GM18909 (cell line): ENCODE results near the gene PDCD7.
"Not testable (repeated sequence)": the region's sequence is repeated elsewhere in the genome, so short reads cannot be mapped to it uniquely, and the experiment has no call there.

Experiments
- ATAC-seq: cut with Tn5 transposase; IDR thresholded peaks from one replicate; pipeline ENCODE4 v1.9.1; 2021; ENCODE audit warnings: mild to moderate bottlenecking; ENCODE audit not compliant: unreplicated experiment, poor library complexity

Gene PDCD7, protein sequence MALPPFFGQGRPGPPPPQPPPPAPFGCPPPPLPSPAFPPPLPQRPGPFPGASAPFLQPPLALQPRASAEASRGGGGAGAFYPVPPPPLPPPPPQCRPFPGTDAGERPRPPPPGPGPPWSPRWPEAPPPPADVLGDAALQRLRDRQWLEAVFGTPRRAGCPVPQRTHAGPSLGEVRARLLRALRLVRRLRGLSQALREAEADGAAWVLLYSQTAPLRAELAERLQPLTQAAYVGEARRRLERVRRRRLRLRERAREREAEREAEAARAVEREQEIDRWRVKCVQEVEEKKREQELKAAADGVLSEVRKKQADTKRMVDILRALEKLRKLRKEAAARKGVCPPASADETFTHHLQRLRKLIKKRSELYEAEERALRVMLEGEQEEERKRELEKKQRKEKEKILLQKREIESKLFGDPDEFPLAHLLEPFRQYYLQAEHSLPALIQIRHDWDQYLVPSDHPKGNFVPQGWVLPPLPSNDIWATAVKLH

DNA sequence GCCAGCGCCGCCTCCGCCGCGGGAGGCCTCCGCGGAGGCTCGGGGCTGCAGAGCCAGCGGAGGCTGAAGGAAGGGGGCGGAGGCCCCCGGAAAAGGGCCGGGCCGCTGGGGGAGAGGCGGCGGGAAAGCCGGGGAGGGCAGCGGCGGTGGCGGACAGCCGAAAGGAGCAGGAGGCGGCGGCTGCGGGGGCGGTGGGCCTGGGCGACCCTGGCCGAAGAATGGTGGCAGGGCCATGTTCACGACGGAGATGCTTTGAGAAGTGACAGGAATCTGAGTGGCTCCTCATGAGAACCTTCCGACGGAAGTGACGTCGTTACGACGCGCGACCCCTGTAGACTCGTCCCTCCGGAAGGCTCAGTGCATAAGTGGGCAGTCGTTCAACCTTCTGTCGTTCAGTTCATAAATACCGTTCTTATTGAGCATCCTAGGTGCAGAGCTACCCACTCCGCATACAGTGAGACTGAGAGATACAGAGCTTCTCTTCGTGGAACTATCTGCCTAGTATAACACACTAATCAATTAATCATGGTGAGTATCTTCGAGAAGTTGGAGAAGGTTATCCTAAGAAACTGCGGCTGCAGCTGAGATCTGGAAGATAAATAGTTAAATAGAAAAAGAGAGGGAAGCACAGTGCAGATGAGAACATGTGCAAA is at the start of gene PDCD7:
PDCD7 (minus strand) TSS at position 261 of the 653 bp plus-strand sequence; CDS start at position 234, 27 bp downstream.
- ATAC-seq: peak; percentile 87

DNA sequence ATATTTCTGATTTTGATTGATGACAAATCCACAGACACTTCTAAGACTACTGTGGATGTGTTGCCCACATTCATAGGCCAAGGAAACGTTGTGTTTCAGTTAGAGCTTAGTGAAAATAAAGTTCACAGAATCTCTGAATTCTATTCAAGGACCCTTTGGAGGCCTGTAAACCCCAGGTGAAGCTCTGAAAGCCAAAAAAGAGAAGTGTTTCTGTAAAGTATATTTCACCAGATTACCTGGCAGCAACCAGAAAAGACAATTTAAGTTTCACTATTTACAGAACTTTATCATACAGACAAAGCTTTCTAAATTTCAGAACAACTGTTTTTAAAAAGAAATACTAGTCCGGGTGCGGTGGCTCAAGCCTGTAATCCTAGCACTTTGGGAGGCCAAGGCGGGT is 48.9 kb upstream of the PDCD7 start:
- no peak for ATAC-seq

DNA sequence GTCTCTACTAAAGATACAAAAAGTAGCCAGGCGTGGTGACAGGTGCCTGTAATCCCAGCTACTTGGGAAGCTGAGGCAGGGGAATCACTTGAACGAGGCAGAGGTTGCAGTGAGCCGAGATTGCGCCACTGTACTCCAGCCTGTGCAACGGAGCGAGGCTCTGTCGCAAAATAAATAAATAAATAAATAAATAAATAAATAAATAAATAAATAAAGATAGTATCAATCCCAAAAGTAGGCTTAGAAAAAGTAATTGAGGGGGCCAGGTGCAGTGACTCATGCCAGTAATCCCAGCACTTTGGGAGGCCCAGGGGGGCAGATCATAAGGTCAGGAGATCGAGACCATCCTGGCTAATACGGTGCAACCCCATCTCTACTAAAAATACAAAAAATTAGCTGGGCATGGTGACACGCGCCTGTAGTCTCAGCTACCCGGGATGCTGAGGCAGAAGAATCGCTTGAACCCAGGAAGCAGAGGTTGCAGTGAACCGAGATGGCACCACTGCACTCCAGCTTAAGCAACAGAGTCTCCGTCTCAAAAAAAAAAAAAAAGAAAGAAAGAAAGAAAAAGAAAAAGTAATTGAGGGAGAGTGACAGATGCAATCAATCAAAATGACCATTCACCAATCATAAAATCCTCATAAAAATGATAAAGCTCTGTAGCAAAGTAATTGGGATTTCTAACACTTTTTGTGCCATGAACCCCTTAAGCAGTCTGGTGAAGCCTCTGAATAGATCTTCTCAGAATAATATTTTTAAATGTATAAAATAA is 48.2 kb upstream of the PDCD7 start:
- ATAC-seq: not testable (repeated sequence)

DNA sequence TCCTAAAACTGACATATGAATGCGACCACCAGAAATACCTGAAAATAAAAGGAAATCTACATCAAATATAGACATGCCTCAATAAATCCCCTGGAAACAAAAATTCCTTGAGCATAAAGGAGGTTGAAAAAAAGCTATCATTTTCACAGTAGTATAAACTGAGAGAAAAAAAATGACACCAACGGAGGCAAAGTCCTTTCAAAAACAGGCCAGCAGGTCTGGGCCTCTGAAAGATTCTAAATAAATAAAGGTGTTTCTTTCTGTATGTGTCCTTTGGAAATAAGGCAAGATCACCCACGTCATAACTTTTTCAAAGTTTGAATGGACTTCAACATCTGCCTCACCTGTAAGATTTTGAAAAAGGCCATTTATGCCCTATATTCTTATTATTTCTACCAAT is 46.6 kb upstream of the PDCD7 start:
- no peak for ATAC-seq

DNA sequence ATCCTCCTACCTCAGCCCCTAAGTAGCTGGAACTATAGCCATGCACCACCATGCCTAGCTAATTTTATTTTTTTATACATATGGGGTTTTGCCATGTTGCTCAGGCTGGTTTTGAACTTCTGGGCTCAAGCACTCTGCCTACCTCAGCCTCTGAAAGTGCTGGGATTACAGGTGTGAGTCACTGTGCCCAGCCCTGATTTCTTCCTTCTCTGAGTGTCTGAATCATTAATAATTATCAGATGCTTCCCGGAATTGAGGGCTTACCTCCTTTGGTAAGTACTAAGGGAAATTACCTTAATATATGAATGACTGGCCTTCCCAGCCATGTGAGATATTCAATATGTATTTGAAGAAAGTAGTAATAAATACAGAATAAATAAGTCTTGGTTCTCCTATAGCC is 44.3 kb upstream of the PDCD7 start:
- no peak for ATAC-seq

DNA sequence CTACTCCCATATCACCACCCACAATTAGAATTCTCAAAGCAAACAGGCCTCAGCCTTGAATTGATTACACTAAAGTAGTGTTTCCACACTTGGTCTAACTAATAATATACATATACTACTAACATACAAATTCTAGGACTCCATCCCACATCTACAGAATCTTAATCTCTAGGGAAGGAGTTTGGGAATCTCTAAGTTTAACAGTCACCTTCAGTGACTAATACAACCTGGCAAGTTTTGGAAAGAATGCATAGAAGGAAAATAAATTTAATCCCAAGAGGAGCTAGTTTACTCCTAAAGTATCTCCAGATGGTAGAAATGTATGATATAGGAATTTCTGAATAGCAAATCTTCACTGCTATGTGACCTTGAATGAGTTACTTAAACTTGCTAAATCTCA is 42.4 kb upstream of the PDCD7 start:
- ATAC-seq: no peak

DNA sequence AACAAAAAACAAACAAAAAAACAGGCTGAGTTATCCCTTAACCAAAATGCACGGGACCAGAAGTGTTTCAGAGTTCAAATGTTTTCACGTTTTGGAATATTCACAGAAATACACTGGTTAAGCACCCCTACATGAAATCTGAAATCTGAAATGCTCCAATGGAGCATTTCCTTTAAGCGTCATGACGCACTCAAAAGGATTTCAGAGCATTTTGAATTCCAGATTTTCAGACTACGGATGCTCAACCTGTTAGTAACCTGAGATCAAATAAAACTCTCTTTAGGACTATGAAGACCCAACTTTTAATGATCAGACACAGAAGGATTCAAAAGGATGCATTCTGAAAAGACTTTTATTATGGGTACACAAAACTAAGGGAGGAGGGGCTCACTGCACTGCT is 41.9 kb upstream of the PDCD7 start:
- ATAC-seq: no peak

DNA sequence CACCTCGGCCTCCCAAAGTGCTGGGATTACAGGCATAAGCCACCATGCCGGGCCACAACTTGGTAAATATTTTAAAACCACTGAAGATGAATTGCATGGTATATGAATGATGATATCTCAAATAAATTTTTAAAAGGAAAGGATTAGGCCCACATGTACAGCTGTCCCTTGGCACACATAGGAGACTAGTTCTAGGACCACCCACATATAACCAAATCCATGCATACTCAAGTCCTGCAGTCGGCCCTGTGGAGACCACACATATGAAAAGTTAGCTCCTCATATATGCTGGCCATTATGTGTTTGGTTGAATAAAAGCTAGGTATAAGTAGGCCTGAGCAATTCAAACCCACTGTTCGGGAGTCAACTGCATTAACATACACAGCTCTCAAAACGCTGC is 40.9 kb upstream of the PDCD7 start:
- no peak for ATAC-seq

DNA sequence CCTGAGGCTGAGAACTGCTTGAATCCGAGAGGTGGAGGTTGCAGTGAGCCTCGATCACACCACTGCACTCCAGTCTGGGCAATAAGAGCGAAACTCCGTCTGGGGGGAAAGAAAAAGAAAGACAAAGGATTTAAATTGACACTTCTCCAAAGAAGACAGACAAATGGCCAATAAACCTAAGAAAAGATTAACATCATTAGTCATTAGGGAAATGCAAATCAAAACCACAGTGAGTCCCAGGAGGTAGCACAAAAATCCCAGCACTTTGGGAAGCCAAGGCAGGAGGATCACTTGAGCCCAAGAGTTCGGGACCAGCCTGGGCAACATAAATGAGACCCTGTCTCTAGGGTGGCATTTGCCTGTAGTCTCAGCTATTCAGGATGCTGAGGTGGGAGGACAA is 38.9 kb upstream of the PDCD7 start:
- ATAC-seq: no peak

DNA sequence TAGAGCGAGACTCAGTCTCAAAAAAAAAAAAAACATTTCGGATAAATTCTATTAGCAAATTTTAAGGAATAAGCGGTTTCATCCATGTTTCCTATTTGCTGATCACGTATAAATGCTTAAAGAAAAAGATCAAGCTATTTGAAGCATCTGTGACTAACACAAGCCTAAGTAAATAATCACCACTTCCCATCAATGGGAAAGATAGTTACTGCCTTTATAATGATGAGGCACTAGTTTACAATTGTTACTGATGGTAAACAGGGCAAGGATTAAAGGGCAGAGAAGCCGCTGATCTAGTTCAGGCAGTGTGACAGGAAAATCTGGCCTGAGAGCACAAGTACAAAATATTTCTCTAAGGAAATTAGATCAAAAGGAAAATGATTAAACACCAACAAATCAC is 37.8 kb upstream of the PDCD7 start:
- no peak for ATAC-seq

DNA sequence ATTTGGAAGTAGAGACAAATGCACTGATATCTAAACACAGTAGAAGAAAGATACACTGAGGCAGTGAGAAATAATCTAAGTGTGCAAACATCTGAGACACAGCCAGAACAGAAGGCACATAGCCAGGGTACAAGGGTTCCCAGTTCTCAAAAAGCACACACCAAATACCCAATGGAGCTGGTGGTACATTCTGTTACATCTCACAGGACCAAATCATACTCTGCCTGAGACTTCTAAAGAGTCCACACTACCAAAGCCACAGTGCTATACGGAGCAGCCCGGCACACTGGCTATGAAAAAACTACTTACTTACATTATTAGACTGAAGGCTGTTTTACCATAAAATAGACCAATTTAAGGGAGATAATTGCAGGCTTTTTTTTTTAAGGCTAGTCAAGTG is 32.3 kb upstream of the PDCD7 start:
- no peak for ATAC-seq

DNA sequence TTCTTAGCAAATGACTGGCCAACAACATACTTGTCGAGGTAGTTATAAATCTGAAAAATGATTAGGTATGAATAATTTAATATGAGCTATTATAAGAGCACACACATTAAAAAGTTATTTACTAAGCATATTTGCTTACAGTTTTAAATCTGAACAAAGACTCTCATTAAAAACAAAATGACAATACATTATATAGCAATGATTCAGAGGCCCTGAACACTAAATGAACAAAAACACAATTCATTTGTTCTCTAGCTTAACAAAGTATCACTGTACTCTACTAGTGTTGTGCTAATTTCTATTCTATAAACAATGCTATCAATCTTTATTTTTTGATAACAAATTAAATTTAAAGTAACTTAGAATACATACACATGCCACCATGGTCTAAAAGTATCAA is 30.5 kb upstream of the PDCD7 start:
- no peak for ATAC-seq

DNA sequence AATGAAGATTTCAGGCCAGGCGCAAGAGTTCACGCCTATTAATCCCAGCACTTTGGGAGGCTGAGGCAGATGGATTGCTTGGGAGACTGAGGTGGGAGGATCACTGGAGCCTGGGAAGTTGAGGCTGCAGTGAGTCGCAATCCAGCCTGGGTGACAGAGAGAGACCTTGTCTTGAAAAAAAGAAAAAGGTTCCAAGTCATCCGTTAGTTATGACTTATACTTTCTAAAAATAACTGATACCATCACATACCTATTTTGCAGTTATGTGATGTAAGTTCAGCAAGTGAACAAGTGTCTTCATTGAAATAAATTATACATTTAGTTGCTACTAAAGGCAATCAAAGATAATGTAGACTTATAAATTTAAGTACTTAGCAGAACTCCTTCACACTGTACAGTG is 29.4 kb upstream of the PDCD7 start:
- ATAC-seq: no peak

DNA sequence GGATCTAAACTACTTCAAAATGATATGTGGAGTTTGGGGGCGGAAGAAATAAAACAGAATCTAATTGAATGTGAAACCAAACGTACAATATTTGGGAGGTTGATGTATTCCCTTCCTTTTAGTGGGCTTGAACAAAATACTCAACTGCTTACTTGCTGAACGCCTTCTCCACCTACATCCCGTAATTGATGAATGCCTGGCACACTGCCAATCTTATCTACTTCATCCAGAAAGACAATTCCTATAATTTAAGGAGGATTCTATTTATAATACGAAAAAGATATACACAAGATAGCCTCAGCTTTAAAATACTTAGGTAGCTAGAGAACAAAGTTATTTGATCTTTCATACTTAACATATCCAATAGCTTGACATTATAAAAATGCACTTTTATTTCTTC is 23.1 kb upstream of the PDCD7 start:
- ATAC-seq: no peak

DNA sequence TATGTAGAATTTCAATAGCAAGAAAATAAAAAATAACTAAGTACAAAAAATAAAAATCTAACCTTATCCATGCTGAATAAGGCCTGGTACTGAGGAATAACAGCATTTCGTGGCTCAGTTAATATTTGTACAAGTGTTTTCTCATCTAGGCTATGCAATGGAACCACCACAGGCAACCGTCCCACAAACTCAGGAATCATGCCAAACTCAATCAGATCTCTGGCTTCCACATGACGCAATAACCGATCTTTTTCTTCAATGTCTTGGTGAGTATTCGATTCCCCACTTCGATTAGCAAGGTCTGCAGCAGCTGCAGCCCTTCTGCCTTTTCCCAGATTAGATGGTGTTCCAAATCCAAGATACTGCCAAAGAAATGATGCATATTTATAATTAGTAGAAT is 21.1 kb upstream of the PDCD7 start:
- ATAC-seq: no peak

DNA sequence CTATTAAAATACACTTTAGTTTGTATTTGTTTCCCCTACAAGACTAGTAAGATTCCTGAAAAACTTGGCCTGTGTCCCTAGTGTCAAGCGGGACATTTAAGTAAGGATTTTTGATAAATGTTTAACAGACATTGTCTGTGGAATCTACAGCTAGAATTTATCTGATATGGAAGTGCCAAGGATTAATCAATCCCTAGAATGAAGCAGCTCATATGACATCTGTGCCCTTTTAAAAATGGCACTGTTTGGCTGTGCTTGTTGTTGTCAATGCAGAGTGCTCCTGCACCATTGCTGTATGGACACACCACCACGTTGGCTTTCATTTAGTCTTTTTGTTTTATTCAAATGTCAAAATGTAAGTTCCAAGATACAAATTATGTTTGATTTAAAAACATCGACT is 14.3 kb upstream of the PDCD7 start:
- no peak for ATAC-seq

DNA sequence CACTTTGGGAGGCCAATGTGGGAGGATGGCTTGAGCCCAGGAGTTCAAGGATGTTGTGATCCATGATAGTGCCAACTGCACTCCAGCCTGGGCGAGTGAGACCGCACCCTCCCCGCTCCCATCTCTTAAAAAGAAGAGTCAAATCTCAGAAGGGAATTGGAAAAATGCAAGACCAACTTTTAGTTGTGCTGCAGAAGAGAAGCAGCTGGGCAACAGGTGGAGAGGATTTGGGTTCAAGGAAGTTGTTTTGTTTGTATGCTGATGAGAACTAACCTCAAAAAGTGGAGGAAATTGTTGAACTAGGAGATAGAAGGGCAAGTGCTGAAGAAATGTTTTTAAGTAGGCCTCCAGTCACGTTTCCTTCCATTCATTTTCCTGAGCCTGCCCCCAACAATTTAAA is 12.8 kb upstream of the PDCD7 start:
- no peak for ATAC-seq

DNA sequence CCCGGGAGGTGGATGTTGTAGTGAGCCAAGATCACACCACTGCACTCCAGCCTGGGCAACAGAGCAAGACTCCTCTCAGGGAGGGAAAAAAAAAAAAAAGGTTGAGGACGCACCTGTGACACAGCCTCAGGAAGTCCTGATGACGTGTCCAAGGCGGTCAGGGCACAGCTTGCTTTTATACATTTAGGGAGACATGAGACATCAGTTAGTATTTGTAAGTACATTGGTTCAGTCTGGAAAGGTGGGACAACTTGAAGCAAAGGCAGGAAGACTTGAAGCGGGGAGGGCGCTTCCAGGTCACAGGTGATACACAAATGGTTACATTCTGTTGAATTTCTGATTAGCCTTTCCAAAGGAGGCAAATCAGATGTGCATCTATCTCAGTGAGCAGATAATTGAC is 5.0 kb upstream of the PDCD7 start:
- ATAC-seq: not testable (repeated sequence)

DNA sequence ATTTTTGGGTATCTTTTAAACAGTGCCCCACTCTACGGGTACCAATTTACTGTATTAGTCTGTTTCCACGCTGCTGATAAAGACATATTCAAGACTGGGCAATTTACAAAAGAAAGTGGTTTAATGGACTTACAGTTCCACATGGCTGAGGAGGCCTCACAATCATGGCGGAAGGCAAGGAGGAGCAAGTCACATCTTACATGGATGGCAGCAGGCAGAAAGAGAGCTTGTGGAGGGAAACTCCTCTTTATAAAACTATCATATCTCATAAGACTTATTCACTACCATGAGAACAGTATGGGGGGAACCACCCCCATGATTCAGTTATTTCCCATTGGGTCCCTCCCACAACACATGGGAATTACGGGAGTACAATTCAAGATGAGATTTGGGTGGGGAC is 4.3 kb upstream of the PDCD7 start:
- ATAC-seq: not testable (repeated sequence)

DNA sequence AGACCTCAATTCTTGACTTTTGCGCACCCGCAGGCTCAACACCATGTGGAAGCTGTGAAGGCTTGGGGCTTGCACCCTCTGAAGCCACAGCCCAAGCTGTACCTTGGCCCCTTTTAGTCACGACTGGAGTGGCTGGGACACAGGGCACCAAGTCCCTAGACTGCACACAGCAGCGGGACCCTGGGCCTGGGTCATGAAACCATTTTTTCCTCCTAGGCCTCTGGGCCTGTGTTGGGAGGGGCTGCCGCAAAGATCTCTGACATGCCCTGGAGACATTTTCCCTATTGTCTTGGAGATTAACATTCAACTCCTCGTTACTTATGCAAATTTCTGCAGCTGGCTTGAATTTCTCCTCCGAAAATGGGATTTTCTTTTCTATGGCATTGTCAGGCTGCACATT is 3.5 kb upstream of the PDCD7 start:
- ATAC-seq: not testable (repeated sequence)

DNA sequence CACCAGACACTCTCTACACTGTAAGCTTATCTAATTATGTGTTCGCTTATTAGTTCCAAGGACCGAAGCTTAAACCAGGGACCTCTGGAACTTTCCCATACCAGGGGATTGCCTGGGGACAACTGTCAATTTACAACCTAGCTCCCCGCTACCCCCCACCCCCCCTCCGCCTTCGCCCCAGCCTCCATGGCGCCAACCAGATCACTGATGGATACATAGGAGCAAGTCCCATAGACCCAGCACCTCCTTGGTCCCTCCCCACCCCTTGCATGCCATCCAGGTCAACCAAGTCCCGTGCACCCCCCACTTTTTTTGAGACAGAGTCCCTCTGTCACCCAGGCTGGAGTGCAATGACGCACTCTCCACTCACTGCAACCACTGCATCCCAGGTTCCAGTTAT is 930 bp upstream of the PDCD7 start:
- ATAC-seq: no peak
